ENCODE measurements around the gene CTSS. TPM values are rescaled to one million over a fixed set of nuclear protein-coding genes. Genes with fewer than 3 reads are reported as not detected.
"Not testable (repeated sequence)": the region's sequence is repeated elsewhere in the genome, so short reads cannot be mapped to it uniquely, and the experiment has no call there.

The CTSS gene
- total RNA-seq, 2 donors from 2014 or later: 11.3 to 24.6 TPM

DNA sequence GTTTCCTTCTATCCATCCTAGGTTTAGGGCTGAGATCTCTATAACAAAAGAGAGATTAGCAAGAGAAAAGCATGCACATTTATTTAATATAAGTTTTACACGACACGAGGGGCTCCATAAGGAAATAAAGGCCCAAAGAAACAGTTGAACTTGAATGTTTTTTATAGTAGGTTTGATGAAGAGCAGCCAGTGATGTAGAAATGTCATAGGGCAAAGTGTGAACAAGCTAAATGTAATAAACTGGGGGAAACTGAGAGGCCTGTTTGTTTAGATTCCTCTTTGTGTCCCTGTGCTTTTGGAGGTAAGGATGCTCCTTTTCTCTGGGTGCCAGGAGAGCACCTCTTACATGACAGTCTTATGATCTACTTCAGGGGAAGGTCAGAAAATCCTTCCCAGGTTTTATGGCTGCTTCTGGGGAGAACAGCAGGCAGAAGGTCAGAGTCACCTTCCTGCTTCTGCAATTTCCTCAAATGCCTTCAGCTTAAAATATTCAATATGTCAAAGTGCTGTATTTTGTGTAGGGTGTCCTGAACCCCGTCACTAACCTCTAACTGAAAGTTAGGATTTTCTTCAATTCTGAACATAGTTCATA, 35.4 kb downstream of the CTSS start:
- Histone ChIP-seq H3K36me3 (no peaks in the 10 kb centered on the region), H3K4me3 (no peak overlapping the region), H3K27me3 (replicated peaks; ENCODE audit: insufficient read depth) (no peaks in the 10 kb centered on the region), H3K27ac (no peak overlapping the region), H3K9me3 (no peaks in the 10 kb centered on the region), H3K4me1 (replicated peaks) (no peaks in the 10 kb centered on the region)
- no peak for TF ChIP-seq POLR2A (IDR thresholded peaks at IDR 0.05)
- TF ChIP-seq POLR2AphosphoS5 (IDR thresholded peaks at IDR 0.05): no peak
- TF ChIP-seq, protein P1, sequence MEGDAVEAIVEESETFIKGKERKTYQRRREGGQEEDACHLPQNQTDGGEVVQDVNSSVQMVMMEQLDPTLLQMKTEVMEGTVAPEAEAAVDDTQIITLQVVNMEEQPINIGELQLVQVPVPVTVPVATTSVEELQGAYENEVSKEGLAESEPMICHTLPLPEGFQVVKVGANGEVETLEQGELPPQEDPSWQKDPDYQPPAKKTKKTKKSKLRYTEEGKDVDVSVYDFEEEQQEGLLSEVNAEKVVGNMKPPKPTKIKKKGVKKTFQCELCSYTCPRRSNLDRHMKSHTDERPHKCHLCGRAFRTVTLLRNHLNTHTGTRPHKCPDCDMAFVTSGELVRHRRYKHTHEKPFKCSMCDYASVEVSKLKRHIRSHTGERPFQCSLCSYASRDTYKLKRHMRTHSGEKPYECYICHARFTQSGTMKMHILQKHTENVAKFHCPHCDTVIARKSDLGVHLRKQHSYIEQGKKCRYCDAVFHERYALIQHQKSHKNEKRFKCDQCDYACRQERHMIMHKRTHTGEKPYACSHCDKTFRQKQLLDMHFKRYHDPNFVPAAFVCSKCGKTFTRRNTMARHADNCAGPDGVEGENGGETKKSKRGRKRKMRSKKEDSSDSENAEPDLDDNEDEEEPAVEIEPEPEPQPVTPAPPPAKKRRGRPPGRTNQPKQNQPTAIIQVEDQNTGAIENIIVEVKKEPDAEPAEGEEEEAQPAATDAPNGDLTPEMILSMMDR (IDR thresholded peaks at IDR 0.05): no peak
- DNase-seq (ENCODE audit: low spot score): no peak
- intact Hi-C loops (cut with DNase I): no loop called here
- 74% methylated on average over 3 of the region's 3 CpGs for WGBS

DNA sequence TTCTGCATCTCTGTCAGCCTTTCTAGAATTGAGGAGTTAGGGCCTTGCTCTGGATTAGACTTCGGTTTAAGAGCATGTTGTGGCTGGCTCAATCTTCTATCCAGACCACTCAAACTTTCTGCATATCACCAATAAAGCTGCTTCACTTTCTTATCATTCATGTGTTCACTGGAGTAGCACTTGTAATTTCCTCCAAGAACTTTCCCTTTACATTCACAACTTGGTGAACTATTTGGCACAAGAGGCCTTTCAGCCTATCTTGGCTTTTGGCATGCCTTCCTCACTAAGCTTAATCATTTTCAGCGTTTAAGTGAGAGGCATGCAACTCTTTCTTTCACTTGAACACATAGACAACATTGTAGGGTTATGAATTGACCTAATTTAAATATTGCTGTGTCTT, 41.2 kb downstream of the CTSS start:
- TF ChIP-seq POLR2A (IDR thresholded peaks at IDR 0.05) (no peak), POLR2AphosphoS5 (IDR thresholded peaks at IDR 0.05) (no peak)
- TF ChIP-seq, protein P1 (IDR thresholded peaks at IDR 0.05): no peak
- H3K4me1 ChIP-seq (replicated peaks): no peaks in the 10 kb centered on the region
- H3K9me3 ChIP-seq: no peaks in the 10 kb centered on the region
- no peaks in the 10 kb centered on the region for H3K27me3 ChIP-seq (replicated peaks; ENCODE audit: insufficient read depth)
- no peak overlapping the region for H3K27ac ChIP-seq
- WGBS: 80% methylated on average over 2 of the region's 2 CpGs
- DNase-seq (ENCODE audit: low spot score): no peak
- no peaks in the 10 kb centered on the region for H3K36me3 ChIP-seq
- no peak overlapping the region for H3K4me3 ChIP-seq
- intact Hi-C loops (cut with DNase I): no loop called here

GRCh38 chr1:150720703-150721102, 44.9 kb downstream of the CTSS start, which contains the start of gene HORMAD1:
HORMAD1 (minus strand) TSS chr1:150720895; CDS start chr1:150719505, 1,390 bp downstream.
- Histone ChIP-seq H3K4me3 (no peak within 1 kb of the TSS), H3K36me3 (no peaks in the 10 kb centered on the region), H3K27ac (no peak within 1 kb of the TSS), H3K27me3 (replicated peaks; ENCODE audit: insufficient read depth) (no peaks in the 10 kb centered on the region), H3K4me1 (replicated peaks) (no peaks in the 10 kb centered on the region), H3K9me3 (no peaks in the 10 kb centered on the region)
- no peak for DNase-seq (ENCODE audit: low spot score)
- 95% methylated on average over 24 of the region's 24 CpGs for WGBS
- TF ChIP-seq POLR2AphosphoS5 (IDR thresholded peaks at IDR 0.05) (no peak), POLR2A (IDR thresholded peaks at IDR 0.05) (no peak)
- TF ChIP-seq, protein P1 (IDR thresholded peaks at IDR 0.05): no peak
- intact Hi-C loops (cut with DNase I): no loop called here

GRCh38 chr1:150720098-150720497, 45.5 kb downstream of the CTSS start:
- DNase-seq (ENCODE audit: low spot score): no peak
- whole genome bisulfite sequencing: 97% methylated on average over 21 of the region's 21 CpGs
- H3K4me1 ChIP-seq (replicated peaks): no peaks in the 10 kb centered on the region
- no peaks in the 10 kb centered on the region for H3K27me3 ChIP-seq (replicated peaks; ENCODE audit: insufficient read depth)
- H3K27ac ChIP-seq: no peak overlapping the region
- H3K36me3 ChIP-seq: no peaks in the 10 kb centered on the region
- intact Hi-C loops (cut with DNase I): no loop called here
- no peaks in the 10 kb centered on the region for H3K9me3 ChIP-seq
- TF ChIP-seq, protein P1 (IDR thresholded peaks at IDR 0.05): no peak
- TF ChIP-seq POLR2A (IDR thresholded peaks at IDR 0.05) (no peak), POLR2AphosphoS5 (IDR thresholded peaks at IDR 0.05) (no peak)
- H3K4me3 ChIP-seq: no peak overlapping the region

- whole genome bisulfite sequencing: 81% methylated on average over 11 of the region's 11 CpGs
- Histone ChIP-seq H3K4me3 (no peak overlapping the region), H3K36me3 (no peaks in the 10 kb centered on the region), H3K9me3 (no peaks in the 10 kb centered on the region), H3K27ac (no peak overlapping the region), H3K27me3 (replicated peaks; ENCODE audit: insufficient read depth) (no peaks in the 10 kb centered on the region), H3K4me1 (replicated peaks) (no peaks in the 10 kb centered on the region)
- intact Hi-C loops (cut with DNase I): no loop called here
- no peak for DNase-seq (ENCODE audit: low spot score)
- TF ChIP-seq POLR2AphosphoS5 (IDR thresholded peaks at IDR 0.05): no peak
- TF ChIP-seq POLR2A (IDR thresholded peaks at IDR 0.05): no peak
- TF ChIP-seq, protein P1 (IDR thresholded peaks at IDR 0.05): no peak
These were observed 47.2 kb downstream of the CTSS start for GRCh38 chr1:150718225-150718891.

DNA sequence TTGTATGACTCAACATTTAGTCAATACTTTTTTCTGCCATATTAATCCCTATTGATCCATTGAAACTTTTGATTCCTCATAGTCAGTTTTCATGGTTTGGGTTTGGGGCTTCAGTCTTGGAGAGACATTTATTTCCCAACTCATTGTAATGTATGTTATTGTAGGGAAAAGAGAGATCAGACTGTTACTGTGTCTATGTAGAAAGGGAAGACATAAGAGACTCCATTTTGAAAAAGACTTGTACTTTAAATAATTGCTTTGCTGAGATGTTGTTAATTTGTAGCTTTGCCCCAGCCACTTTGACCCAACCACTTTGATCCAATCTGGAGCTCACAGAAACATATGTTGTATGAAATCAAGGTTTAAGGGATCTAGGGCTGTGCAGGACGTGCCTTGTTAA, 56.5 kb downstream of the CTSS start:
- 48% methylated on average over 1 of the region's 1 CpG for WGBS
- H3K36me3 ChIP-seq; DNase-seq (ENCODE audit: low spot score); intact Hi-C loops (cut with DNase I); H3K27me3 ChIP-seq (replicated peaks; ENCODE audit: insufficient read depth); H3K4me1 ChIP-seq (replicated peaks); H3K9me3 ChIP-seq; H3K27ac ChIP-seq; H3K4me3 ChIP-seq: not testable (repeated sequence)
